ENCODE measurements around the gene STEAP4.

DNA sequence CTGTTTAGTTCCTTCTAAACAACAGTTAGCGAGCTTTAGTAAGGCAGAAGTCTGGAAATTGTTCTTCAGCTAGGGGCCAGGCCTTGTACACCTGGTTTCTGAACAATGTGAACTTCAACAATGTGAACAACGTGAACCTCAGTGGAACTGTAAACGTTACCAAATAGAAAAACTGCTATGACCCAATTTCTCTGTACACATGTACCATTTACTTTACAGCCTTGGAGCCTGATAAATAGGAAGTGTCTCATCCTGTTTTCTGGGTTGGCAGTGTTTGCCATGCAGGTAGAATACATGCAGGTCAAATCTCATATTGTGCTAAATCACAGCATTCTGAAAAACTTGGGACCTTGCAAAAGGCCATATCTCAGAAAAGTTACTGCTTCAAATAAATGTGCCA lies 1.6 kb downstream of the STEAP4 start:
- TF ChIP-seq SIN3A (IDR thresholded peaks at IDR 0.05; ENCODE audit: borderline replicate concordance, insufficient read depth, low read depth, low read length) (no peak), CTCF (IDR thresholded peaks at IDR 0.05) (no peak), POLR2AphosphoS5 (IDR thresholded peaks at IDR 0.05; ENCODE audit: low read depth, low read length) (no peak), REST (IDR thresholded peaks at IDR 0.05; ENCODE audit: insufficient read depth in 1 of 2, low read depth in 2 of 2, low read length in 1 of 2) (no peak)

All from Panc1 (cell line).